ENCODE results near the gene TMEM171. TPM values are rescaled to one million over a fixed set of nuclear protein-coding genes. Genes with fewer than 3 reads are reported as not detected.

The TMEM171 gene
- total RNA-seq, 4 donors from 2014 or later, result 5.9 to 12.6 (median 9.1) TPM

- no peaks in the 10 kb centered on the region for H3K9me3 ChIP-seq
- no peak for DNase-seq
- WGBS, 2 donors, result 40 to 48% methylated on average over 3 of the region's 3 CpGs
- intact Hi-C loops (cut with DNase I), result no loop called here
- H3K27ac ChIP-seq, result no peak overlapping the region
- H3K4me3 ChIP-seq, result no peak overlapping the region
- no peak for TF ChIP-seq POLR2A (IDR thresholded peaks at IDR 0.05)
- no peak for TF ChIP-seq CTCF (IDR thresholded peaks at IDR 0.05)
- no peaks in the 10 kb centered on the region for H3K4me1 ChIP-seq
- no peaks in the 10 kb centered on the region for H3K27me3 ChIP-seq
- no peaks in the 10 kb centered on the region for H3K36me3 ChIP-seq
Measured at GRCh38 chr5:73149540-73149939, 29.2 kb downstream of the TMEM171 start.

GRCh38 chr5:73150876-73151275 is 30.5 kb downstream of the TMEM171 start:
- no peak overlapping the region for H3K4me3 ChIP-seq
- no peaks in the 10 kb centered on the region for H3K36me3 ChIP-seq
- H3K27ac ChIP-seq, result no peak overlapping the region
- no peaks in the 10 kb centered on the region for H3K27me3 ChIP-seq
- intact Hi-C loops (cut with DNase I), result no loop called here
- H3K9me3 ChIP-seq, result no peaks in the 10 kb centered on the region
- TF ChIP-seq POLR2A (IDR thresholded peaks at IDR 0.05), result no peak
- no peaks in the 10 kb centered on the region for H3K4me1 ChIP-seq
- WGBS, 2 donors, result 74 to 85% methylated on average over 6 to 7 of the region's 7 CpGs
- no peak for DNase-seq

- no peak for DNase-seq
- TF ChIP-seq POLR2A (IDR thresholded peaks at IDR 0.05) (no peak), CTCF (IDR thresholded peaks at IDR 0.05) (no peak)
- Histone ChIP-seq H3K4me3 (no peak overlapping the region), H3K9me3 (no peaks in the 10 kb centered on the region), H3K4me1 (no peaks in the 10 kb centered on the region), H3K36me3 (no peaks in the 10 kb centered on the region), H3K27ac (no peak overlapping the region), H3K27me3 (no peaks in the 10 kb centered on the region)
- 75 to 77% methylated on average over 5 of the region's 5 CpGs for WGBS, 2 donors
- intact Hi-C loops (cut with DNase I), result no loop called here
Measured at GRCh38 chr5:73151766-73152410, 31.5 kb downstream of the TMEM171 start.

GRCh38 chr5:73152411-73153388 is 32.3 kb downstream of the TMEM171 start:
- no peaks in the 10 kb centered on the region for H3K9me3 ChIP-seq
- no peak for DNase-seq
- TF ChIP-seq POLR2A (IDR thresholded peaks at IDR 0.05), result no peak
- no peak for TF ChIP-seq CTCF (IDR thresholded peaks at IDR 0.05)
- H3K4me1 ChIP-seq, result peaks cover 0 to 4% (median 0%) of the 10 kb centered on the region in 3 donors
- WGBS, 2 donors, result 69 to 77% methylated on average over 7 to 11 of the region's 14 CpGs
- H3K36me3 ChIP-seq, result no peaks in the 10 kb centered on the region
- H3K27ac ChIP-seq, result no peak overlapping the region
- peaks cover 0 to under 1% (median 0%) of the 10 kb centered on the region in 4 donors for H3K27me3 ChIP-seq
- no peak overlapping the region for H3K4me3 ChIP-seq
- intact Hi-C loops (cut with DNase I), result no loop called here

- WGBS, 2 donors, result 68 to 74% methylated on average over 7 of the region's 7 CpGs
Measured at GRCh38 chr5:73153513-73153912, 33.1 kb downstream of the TMEM171 start.

More at GRCh38 chr5:73153513-73153912, 33.1 kb downstream of the TMEM171 start:
- intact Hi-C loops (cut with DNase I), result no loop called here
- H3K4me3 ChIP-seq, result no peak overlapping the region
- H3K9me3 ChIP-seq, result no peaks in the 10 kb centered on the region
- TF ChIP-seq CTCF (IDR thresholded peaks at IDR 0.05) (no peak), POLR2A (IDR thresholded peaks at IDR 0.05) (no peak)
- peaks cover 0 to 9% (median 0%) of the 10 kb centered on the region in 4 donors for H3K27me3 ChIP-seq
- no peak for DNase-seq
- H3K36me3 ChIP-seq, result no peaks in the 10 kb centered on the region
- peaks cover 0 to 12% (median 0%) of the 10 kb centered on the region in 3 donors for H3K4me1 ChIP-seq
- no peak overlapping the region for H3K27ac ChIP-seq

Measured in esophagus squamous epithelium (tissue), 5 donors.